NCI-H2107 treated with DMSO at 0.1 percent for 48 hours (cell line): ENCODE data around the gene HLF.
A peak's percentile ranks its signal among the peaks of the same experiment; 100 is the strongest.
"Not testable (repeated sequence)": the region's sequence is repeated elsewhere in the genome, so short reads cannot be mapped to it uniquely, and the experiment has no call there.

Experiments
- DNase-seq: peaks from one replicate; lab custom pipeline; 2025; ENCODE audit not compliant: unreplicated experiment; lab: John Stamatoyannopoulos, UW

Gene HLF

GRCh38 chr17:55326030-55326429, 61.3 kb downstream of the HLF start:
- DNase-seq = no peak

DNA sequence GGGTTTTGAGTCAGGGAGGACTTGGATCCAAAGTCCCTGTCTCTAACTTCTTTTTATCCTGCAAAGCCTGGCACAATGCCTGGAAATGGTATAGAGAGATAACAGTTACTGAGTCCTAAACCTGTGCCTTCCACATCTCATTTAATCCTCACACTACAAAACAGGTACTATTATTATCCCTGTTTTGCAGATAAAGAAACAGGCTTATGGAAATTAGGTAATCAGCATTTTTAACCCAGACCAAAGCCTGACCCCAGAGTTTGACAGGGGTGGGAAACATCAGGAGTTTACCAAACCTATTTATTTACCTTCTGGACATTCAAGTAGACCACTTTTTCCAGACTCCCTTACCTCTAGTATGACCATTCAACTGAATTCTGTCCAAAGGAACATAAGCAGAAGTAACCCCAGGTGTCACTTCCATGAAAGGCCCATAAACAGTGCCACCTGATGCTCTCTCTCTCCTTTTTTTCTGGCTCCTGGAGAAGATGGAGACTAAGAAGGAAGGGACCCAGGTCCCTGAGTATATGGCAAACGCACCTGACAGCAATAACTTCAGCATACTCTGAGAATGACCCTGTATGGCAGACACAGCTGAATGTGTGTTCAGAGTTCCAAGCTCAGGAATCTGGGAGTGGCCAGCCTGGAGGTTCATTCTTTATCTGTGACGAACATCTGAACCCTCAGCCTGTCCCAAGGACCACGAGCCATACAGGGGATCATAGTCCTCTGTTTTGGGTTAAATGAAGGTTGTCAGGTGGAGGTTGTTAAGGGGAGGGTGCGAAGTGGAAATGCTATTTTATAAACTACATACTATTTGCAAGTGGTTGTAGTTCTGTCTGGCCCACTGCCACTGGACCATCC, 62.7 kb downstream of the HLF start:
- no peak for DNase-seq

- not testable (repeated sequence) for DNase-seq
These were observed 63.8 kb downstream of the HLF start for GRCh38 chr17:55328514-55328913.

- no peak for DNase-seq
These were observed 65.7 kb downstream of the HLF start for GRCh38 chr17:55330344-55330933.

- DNase-seq = peak; percentile 6
These were observed 67.7 kb downstream of the HLF start for GRCh38 chr17:55332296-55333041.

DNA sequence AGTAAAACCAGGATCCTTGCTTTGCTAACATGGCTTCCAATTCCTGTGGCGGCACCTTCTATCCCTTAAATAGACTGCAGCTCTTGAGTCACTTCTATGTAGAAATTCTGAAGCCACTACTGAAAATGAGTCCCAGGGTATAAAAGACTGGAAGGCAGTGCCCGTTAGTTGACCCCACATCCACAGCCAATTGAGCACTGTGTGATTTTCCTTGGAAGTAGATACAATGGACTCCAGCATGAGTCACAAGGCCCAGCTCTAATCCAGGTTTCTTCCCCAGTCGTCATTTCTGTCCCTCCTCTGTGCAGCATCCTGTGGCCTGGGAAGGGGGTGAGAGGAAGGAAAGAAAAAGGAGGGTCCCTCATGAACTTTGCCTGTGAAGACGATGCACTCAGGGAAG, 69.5 kb downstream of the HLF start:
- no peak for DNase-seq

DNA sequence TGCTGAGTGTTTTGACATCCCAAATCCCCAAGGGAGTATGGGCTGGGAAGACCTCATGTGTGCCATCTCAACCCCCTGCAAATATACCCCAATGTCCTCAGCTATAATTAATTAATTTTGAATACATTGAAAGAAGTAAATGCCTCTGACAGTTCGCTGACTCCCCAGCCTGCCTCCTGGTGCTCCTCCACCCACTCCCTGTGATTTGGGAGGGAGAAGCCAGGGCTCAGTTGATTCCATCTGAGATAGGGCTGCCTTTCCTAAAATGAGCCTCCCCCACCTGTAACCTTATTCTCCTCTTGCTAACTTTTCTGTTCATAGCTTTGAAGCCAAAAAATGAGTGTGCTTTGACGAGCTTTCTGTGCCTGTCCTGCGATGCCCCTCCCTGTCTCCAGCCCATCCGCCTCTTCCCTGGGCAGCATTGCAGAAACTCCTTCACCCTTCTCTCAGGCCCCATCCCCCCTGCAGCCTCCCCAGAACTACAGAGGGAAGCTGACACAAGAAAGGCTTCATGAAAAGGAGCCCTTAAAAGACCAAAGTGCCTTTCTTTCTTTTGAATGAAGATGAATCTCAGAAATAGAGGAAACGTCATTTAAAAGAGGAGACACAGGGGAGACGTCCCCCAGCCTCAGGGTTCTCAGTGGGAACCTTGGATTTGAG, 70.3 kb downstream of the HLF start:
- no peak for DNase-seq

- DNase-seq = no peak
These were observed 70.9 kb downstream of the HLF start for GRCh38 chr17:55335625-55336024.

DNA sequence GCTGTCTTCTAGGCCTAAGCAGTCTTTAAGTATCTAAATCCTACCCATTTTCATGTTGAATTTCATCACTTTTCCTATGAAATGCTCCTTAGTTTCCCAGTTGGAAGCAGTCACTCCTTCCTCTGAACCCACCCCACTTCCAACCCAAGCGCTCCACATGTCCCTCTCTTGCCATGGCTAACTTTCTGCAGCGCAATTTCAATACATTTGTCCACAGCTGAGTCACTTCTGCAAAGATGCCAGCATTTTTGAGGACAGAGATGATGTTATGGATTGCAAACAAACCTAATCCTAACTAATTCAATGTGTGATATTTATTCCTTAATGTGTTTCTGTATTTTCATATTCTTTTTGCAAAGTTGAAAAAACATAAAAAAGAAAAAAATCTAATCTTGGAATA, 71.7 kb downstream of the HLF start:
- no peak for DNase-seq

DNA sequence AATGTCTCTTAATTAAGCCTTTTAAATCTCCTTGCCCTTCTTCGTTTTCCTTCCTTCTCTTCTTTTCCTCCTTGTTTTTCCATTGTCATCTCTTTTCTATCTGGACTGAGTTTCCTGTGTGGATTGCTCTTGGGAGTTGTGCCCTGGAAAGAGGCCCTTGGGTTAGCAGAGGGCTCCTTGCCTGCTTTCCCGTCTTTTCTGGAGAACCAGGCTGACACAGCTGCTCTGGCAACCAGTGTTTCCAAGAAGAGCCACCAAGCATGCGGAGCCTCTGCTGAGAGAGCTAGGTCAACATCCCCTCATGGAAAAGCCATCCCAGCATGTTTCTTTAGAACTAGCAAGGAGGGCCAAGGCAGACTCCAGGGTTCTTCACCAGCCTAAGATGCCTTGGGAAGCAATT, 75.4 kb downstream of the HLF start:
- DNase-seq = no peak

- no peak for DNase-seq
These were observed 75.9 kb downstream of the HLF start for GRCh38 chr17:55340686-55341085.

DNA sequence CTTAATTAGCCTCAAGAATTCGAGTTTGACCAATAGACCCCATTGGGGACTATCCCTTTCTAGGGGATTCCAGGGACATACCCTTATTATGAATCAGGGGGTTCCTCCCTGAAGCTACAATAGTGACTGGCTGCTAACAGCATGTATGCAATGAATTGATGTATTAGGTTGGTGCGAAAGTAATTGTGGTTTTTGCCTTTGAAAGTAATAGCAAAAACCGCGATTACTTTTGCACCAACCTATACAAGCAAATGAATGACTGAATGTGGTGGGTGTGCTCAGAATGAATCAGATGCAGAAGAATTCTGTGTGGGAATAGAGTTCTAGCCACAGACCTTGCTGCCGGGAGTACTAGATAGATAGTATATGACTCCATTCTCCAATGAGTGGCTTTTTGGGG, 76.7 kb downstream of the HLF start:
- DNase-seq = no peak

GRCh38 chr17:55342800-55343585, 78.2 kb downstream of the HLF start:
- no peak for DNase-seq

DNA sequence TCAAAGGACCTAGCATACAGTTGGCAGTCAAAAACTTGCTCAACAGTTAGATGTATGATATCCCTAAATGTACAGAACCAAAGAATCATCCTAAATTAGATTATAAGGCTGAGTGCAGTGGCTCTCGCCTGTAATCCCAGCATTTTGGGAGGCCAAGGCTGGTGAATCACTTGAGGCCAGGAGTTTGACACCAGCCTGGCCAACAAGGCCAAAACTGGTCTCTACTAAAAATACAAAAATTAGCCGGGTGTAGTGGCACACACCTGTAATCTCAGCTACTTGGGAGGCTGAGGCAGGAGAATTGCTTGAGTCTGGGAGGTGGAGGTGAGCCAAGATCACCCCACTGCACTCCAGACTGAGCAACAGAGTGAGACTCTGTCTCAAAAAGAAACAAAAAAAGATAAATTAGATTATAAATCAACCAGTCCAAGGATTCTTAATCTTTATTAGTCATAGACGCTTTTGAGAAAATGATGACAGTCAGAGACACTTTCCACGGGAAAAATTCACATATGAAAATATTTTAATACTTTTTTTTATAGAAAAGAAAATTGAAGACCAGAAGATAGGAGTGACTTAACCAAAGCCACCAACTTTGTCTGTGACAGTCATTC, 79.2 kb downstream of the HLF start:
- DNase-seq = no peak

- no peak for DNase-seq
These were observed 79.8 kb downstream of the HLF start for GRCh38 chr17:55344514-55344997.

- DNase-seq = no peak
These were observed 80.4 kb downstream of the HLF start for GRCh38 chr17:55345132-55345531.

GRCh38 chr17:55346658-55347057, 81.9 kb downstream of the HLF start:
- DNase-seq = no peak

DNA sequence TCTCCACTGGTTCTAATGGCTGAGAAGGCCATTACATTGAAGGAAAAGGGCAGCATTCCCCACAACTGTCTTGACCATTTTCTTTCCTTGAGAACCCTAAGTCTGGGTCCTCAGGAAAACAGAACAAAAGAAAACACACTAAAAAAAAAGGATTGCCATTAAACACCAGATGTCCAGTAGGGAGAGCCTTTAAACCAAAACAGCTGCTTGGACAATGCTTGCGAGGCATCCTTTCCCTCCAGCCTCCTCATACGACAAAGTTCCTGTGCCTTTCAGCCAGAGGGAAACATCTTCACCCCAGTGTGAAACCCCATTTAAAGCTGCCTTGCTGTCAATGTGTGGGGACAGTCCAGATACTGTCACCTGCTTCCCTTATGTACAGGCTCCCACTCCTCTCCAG, 82.6 kb downstream of the HLF start:
- no peak for DNase-seq

GRCh38 chr17:55348749-55349354, 84.1 kb downstream of the HLF start:
- peak; percentile 56 for DNase-seq

- DNase-seq = no peak
These were observed 86.1 kb downstream of the HLF start for GRCh38 chr17:55350825-55351205.
